ENCODE data around the gene AP3B1. TPM values are rescaled to one million over a fixed set of nuclear protein-coding genes. Genes with fewer than 3 reads are reported as not detected.

The AP3B1 gene
- total and polyA plus RNA-seq, 8 donors = 42.4 to 61.2 (median 48.7) TPM

DNA sequence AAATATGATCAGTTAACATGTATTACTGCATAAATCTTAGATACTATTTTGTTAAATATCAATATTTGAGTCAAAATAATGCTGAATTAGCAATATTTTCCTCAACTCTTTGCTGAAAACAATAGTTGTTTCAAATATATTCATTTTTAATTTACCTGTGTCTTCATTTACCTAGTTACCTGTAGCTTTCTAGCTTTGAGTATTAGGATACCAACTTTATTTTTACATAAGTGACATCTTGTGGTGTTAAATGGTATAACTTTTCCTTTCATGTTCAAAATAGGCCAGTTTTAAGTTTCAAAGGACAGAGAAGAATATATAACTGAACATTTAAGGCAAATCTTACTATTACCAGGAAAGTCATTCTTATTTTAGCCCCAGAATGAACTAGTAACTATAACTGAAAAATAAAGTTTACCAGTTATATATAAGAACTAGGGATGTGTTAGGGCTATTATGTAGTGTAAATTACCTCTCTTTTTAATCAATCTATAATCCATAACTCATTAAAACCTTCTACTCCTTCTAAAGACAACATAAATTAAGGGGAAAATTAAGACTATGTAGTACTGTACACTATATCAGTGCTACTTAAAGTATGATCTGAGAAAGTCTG is 25.3 kb downstream of the AP3B1 start:
- TF ChIP-seq CTCF (IDR thresholded peaks at IDR 0.05) = peak; percentile 40 to 46
- Histone ChIP-seq H3K27me3 (no peaks in the 10 kb centered on the region), H3K27ac (no peak overlapping the region), H3K9me3 (no peaks in the 10 kb centered on the region), H3K4me3 (no peak overlapping the region), H3K36me3 (peaks cover 0 to 11% of the 10 kb centered on the region in 2 donors), H3K4me1 (peaks cover 0 to 13% of the 10 kb centered on the region in 2 donors)
- DNase-seq (no peak), ATAC-seq (peak; percentile 74)
- intact Hi-C loops (cut with DNase I) = no loop called here

- Histone ChIP-seq H3K4me3 (no peak overlapping the region), H3K27me3 (no peaks in the 10 kb centered on the region), H3K4me1 (peaks cover 0 to 13% of the 10 kb centered on the region in 2 donors), H3K27ac (peak overlapping the region in 1 of 2 donors; percentile 18), H3K36me3 (peaks cover 0 to 14% of the 10 kb centered on the region in 2 donors), H3K9me3 (no peaks in the 10 kb centered on the region)
- DNase-seq = no peak
- intact Hi-C loops (cut with DNase I) = no loop called here
- no peak for TF ChIP-seq CTCF (IDR thresholded peaks at IDR 0.05)
- peak; percentile 26 for ATAC-seq
These were observed 26.1 kb downstream of the AP3B1 start for GRCh38 chr5:78268356-78268755.

GRCh38 chr5:78265163-78265562 is 29.3 kb downstream of the AP3B1 start:
- intact Hi-C loops (cut with DNase I) = no loop called here
- Histone ChIP-seq H3K27ac (no peak overlapping the region), H3K36me3 (peaks cover 0 to 14% of the 10 kb centered on the region in 2 donors), H3K27me3 (no peaks in the 10 kb centered on the region), H3K4me3 (no peak overlapping the region), H3K4me1 (peaks cover 0 to 13% of the 10 kb centered on the region in 2 donors), H3K9me3 (no peaks in the 10 kb centered on the region)
- no peak for TF ChIP-seq CTCF (IDR thresholded peaks at IDR 0.05)
- ATAC-seq (no peak), DNase-seq (no peak)

DNA sequence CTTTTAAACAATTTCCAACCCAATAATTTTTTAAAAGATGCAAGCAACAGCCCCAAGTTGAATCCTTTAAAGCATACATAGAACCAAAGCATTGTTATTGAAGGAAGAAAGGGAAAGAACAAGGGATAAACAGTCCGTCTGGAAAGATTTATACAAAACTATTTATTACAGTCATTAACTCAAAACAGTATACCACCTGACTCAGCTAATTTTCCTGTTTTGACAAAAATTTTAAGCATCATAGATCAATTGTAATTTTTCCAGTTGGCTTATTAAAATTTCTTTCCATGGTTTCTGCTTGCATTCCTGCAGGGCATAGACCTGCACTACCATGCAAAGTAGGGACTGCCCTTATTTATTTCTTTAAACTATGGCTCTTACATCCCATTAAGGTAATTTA is 29.9 kb downstream of the AP3B1 start:
- peaks cover 0 to 15% of the 10 kb centered on the region in 2 donors for H3K36me3 ChIP-seq
- ATAC-seq = no peak

GRCh38 chr5:78260771-78261170 is 33.7 kb downstream of the AP3B1 start:
- Histone ChIP-seq H3K4me1 (no peaks in the 10 kb centered on the region), H3K36me3 (peaks cover 0 to 19% of the 10 kb centered on the region in 2 donors), H3K27ac (no peak overlapping the region), H3K4me3 (no peak overlapping the region), H3K27me3 (no peaks in the 10 kb centered on the region), H3K9me3 (no peaks in the 10 kb centered on the region)
- ATAC-seq (no peak), DNase-seq (no peak)
- TF ChIP-seq CTCF (IDR thresholded peaks at IDR 0.05) = no peak
- intact Hi-C loops (cut with DNase I) = no loop called here

More for the DNA sequence above, 29.9 kb downstream of the AP3B1 start:
- no peak for DNase-seq
- H3K27me3 ChIP-seq = no peaks in the 10 kb centered on the region
- no peaks in the 10 kb centered on the region for H3K9me3 ChIP-seq
- intact Hi-C loops (cut with DNase I) = no loop called here
- H3K4me1 ChIP-seq = peaks cover 0 to 13% of the 10 kb centered on the region in 2 donors
- TF ChIP-seq CTCF (IDR thresholded peaks at IDR 0.05) = no peak
- no peak overlapping the region for H3K4me3 ChIP-seq
- H3K27ac ChIP-seq = no peak overlapping the region

Measured in left lung (tissue), 10 donors.